ENCODE results near the gene DDX41. TPM values are rescaled to one million over a fixed set of nuclear protein-coding genes. Genes with fewer than 3 reads are reported as not detected.
A peak's percentile ranks its signal among the peaks of the same experiment; 100 is the strongest.

Gene DDX41
- polyA plus RNA-seq, 4 donors: 81.9 to 95.4 (median 87.6) TPM

GRCh38 chr5:177483042-177483441 lies 33.7 kb downstream of the DDX41 start:
- no peaks in the 10 kb centered on the region for H3K9me3 ChIP-seq (ENCODE audit: control insufficient read depth in 2 of 2, insufficient read depth in 1 of 2, low read depth in 1 of 2, low read length in 1 of 2)
- DNase-seq (no peak), FAIRE-seq (no peak)
- H3K27me3 ChIP-seq (ENCODE audit: control insufficient read depth in 3 of 3, insufficient read depth in 3 of 3, low read length in 3 of 3): no peaks in the 10 kb centered on the region
- H3K4me1 ChIP-seq (ENCODE audit: control insufficient read depth in 3 of 3, insufficient read depth in 2 of 3, low read depth in 1 of 3, low read length in 2 of 3): no peaks in the 10 kb centered on the region
- peaks cover 0 to 51% (median 0%) of the 10 kb centered on the region in 3 donors for H3K36me3 ChIP-seq (ENCODE audit: control insufficient read depth in 3 of 3, insufficient read depth in 2 of 3, low read depth in 1 of 3, low read length in 3 of 3)
- WGBS, 3 donors: 92 to 96% (median 95%) methylated on average over 8 to 9 of the region's 9 CpGs
- H3K4me3 ChIP-seq (ENCODE audit: low read depth in 1 of 3, low read length in 3 of 3): no peak overlapping the region
- no peak overlapping the region for H3K27ac ChIP-seq (ENCODE audit: low read depth in 1 of 3, low read length in 2 of 3)

- Histone ChIP-seq H3K4me1 (ENCODE audit: control insufficient read depth in 3 of 3, insufficient read depth in 2 of 3, low read depth in 1 of 3, low read length in 2 of 3) (no peaks in the 10 kb centered on the region), H3K27ac (ENCODE audit: low read depth in 1 of 3, low read length in 2 of 3) (no peak overlapping the region), H3K9me3 (ENCODE audit: control insufficient read depth in 2 of 2, insufficient read depth in 1 of 2, low read depth in 1 of 2, low read length in 1 of 2) (no peaks in the 10 kb centered on the region), H3K36me3 (ENCODE audit: control insufficient read depth in 3 of 3, insufficient read depth in 2 of 3, low read depth in 1 of 3, low read length in 3 of 3) (peaks cover 0 to 46% (median 0%) of the 10 kb centered on the region in 3 donors), H3K27me3 (ENCODE audit: control insufficient read depth in 3 of 3, insufficient read depth in 3 of 3, low read length in 3 of 3) (no peaks in the 10 kb centered on the region), H3K4me3 (ENCODE audit: low read depth in 1 of 3, low read length in 3 of 3) (no peak overlapping the region)
- WGBS, 3 donors: 89 to 92% (median 90%) methylated on average over 10 of the region's 10 CpGs
- no peak for FAIRE-seq
- no peak for DNase-seq
Observed at GRCh38 chr5:177482359-177482795, 34.4 kb downstream of the DDX41 start.

- H3K36me3 ChIP-seq (ENCODE audit: control insufficient read depth in 3 of 3, insufficient read depth in 2 of 3, low read depth in 1 of 3, low read length in 3 of 3): peaks cover 0 to 29% (median 0%) of the 10 kb centered on the region in 3 donors
- H3K27me3 ChIP-seq (ENCODE audit: control insufficient read depth in 3 of 3, insufficient read depth in 3 of 3, low read length in 3 of 3): peaks cover 0 to 2% (median 0%) of the 10 kb centered on the region in 3 donors
- H3K4me3 ChIP-seq (ENCODE audit: low read depth in 1 of 3, low read length in 3 of 3): no peak overlapping the region
- no peaks in the 10 kb centered on the region for H3K4me1 ChIP-seq (ENCODE audit: control insufficient read depth in 3 of 3, insufficient read depth in 2 of 3, low read depth in 1 of 3, low read length in 2 of 3)
- WGBS, 3 donors: 58 to 90% (median 85%) methylated on average over 14 of the region's 14 CpGs
- no peak for FAIRE-seq
- H3K9me3 ChIP-seq (ENCODE audit: control insufficient read depth in 2 of 2, insufficient read depth in 1 of 2, low read depth in 1 of 2, low read length in 1 of 2): no peaks in the 10 kb centered on the region
- peak overlapping the region in 2 of 3 donors; percentile 28 to 29 for H3K27ac ChIP-seq (ENCODE audit: low read depth in 1 of 3, low read length in 2 of 3)
- DNase-seq: no peak
Observed at GRCh38 chr5:177479774-177480173, 37.0 kb downstream of the DDX41 start.

- H3K27ac ChIP-seq (ENCODE audit: low read depth in 1 of 3, low read length in 2 of 3): peak overlapping the region; percentile 16 to 29 (median 28)
- 41 to 46% (median 44%) methylated on average over 18 of the region's 18 CpGs for WGBS, 3 donors
- no peak overlapping the region for H3K4me3 ChIP-seq (ENCODE audit: low read depth in 1 of 3, low read length in 3 of 3)
- H3K9me3 ChIP-seq (ENCODE audit: control insufficient read depth in 2 of 2, insufficient read depth in 1 of 2, low read depth in 1 of 2, low read length in 1 of 2): no peaks in the 10 kb centered on the region
- FAIRE-seq (no peak), DNase-seq (no peak)
- H3K27me3 ChIP-seq (ENCODE audit: control insufficient read depth in 3 of 3, insufficient read depth in 3 of 3, low read length in 3 of 3): peaks cover 0 to 10% (median 0%) of the 10 kb centered on the region in 3 donors
- H3K4me1 ChIP-seq (ENCODE audit: control insufficient read depth in 3 of 3, insufficient read depth in 2 of 3, low read depth in 1 of 3, low read length in 2 of 3): peaks cover 0 to 3% (median 0%) of the 10 kb centered on the region in 3 donors
- H3K36me3 ChIP-seq (ENCODE audit: control insufficient read depth in 3 of 3, insufficient read depth in 2 of 3, low read depth in 1 of 3, low read length in 3 of 3): peaks cover 0 to 23% (median 0%) of the 10 kb centered on the region in 3 donors
Observed at GRCh38 chr5:177478711-177479646, 37.8 kb downstream of the DDX41 start.

GRCh38 chr5:177477701-177478477 lies 38.9 kb downstream of the DDX41 start:
- H3K27me3 ChIP-seq (ENCODE audit: control insufficient read depth in 3 of 3, insufficient read depth in 3 of 3, low read length in 3 of 3): peaks cover 0 to 12% (median 0%) of the 10 kb centered on the region in 3 donors
- WGBS, 3 donors: 88 to 94% (median 93%) methylated on average over 13 of the region's 13 CpGs
- H3K27ac ChIP-seq (ENCODE audit: low read depth in 1 of 3, low read length in 2 of 3): no peak overlapping the region
- H3K4me1 ChIP-seq (ENCODE audit: control insufficient read depth in 3 of 3, insufficient read depth in 2 of 3, low read depth in 1 of 3, low read length in 2 of 3): peaks cover 0 to 5% (median 0%) of the 10 kb centered on the region in 3 donors
- DNase-seq: no peak
- no peak for FAIRE-seq
- H3K9me3 ChIP-seq (ENCODE audit: control insufficient read depth in 2 of 2, insufficient read depth in 1 of 2, low read depth in 1 of 2, low read length in 1 of 2): no peaks in the 10 kb centered on the region
- peaks cover 0 to 14% (median 0%) of the 10 kb centered on the region in 3 donors for H3K36me3 ChIP-seq (ENCODE audit: control insufficient read depth in 3 of 3, insufficient read depth in 2 of 3, low read depth in 1 of 3, low read length in 3 of 3)
- no peak overlapping the region for H3K4me3 ChIP-seq (ENCODE audit: low read depth in 1 of 3, low read length in 3 of 3)

- 73 to 84% (median 77%) methylated on average over 18 of the region's 18 CpGs for WGBS, 3 donors
- no peak overlapping the region for H3K4me3 ChIP-seq (ENCODE audit: low read depth in 1 of 3, low read length in 3 of 3)
- H3K9me3 ChIP-seq (ENCODE audit: control insufficient read depth in 2 of 2, insufficient read depth in 1 of 2, low read depth in 1 of 2, low read length in 1 of 2): no peaks in the 10 kb centered on the region
- H3K36me3 ChIP-seq (ENCODE audit: control insufficient read depth in 3 of 3, insufficient read depth in 2 of 3, low read depth in 1 of 3, low read length in 3 of 3): peaks cover 0 to 10% (median 0%) of the 10 kb centered on the region in 3 donors
- FAIRE-seq (no peak), DNase-seq (no peak)
- H3K4me1 ChIP-seq (ENCODE audit: control insufficient read depth in 3 of 3, insufficient read depth in 2 of 3, low read depth in 1 of 3, low read length in 2 of 3): peaks cover 0 to 14% (median 0%) of the 10 kb centered on the region in 3 donors
- peaks cover 0 to 19% (median 0%) of the 10 kb centered on the region in 3 donors for H3K27me3 ChIP-seq (ENCODE audit: control insufficient read depth in 3 of 3, insufficient read depth in 3 of 3, low read length in 3 of 3)
- no peak overlapping the region for H3K27ac ChIP-seq (ENCODE audit: low read depth in 1 of 3, low read length in 2 of 3)
Observed at GRCh38 chr5:177476531-177477233, 40.1 kb downstream of the DDX41 start.

GRCh38 chr5:177475563-177476427 lies 41.0 kb downstream of the DDX41 start:
- FAIRE-seq (no peak), DNase-seq (no peak)
- WGBS, 3 donors: 62 to 72% (median 72%) methylated on average over 11 of the region's 11 CpGs
- peaks cover 0 to 19% (median 0%) of the 10 kb centered on the region in 3 donors for H3K27me3 ChIP-seq (ENCODE audit: control insufficient read depth in 3 of 3, insufficient read depth in 3 of 3, low read length in 3 of 3)
- H3K27ac ChIP-seq (ENCODE audit: low read depth in 1 of 3, low read length in 2 of 3): no peak overlapping the region
- H3K36me3 ChIP-seq (ENCODE audit: control insufficient read depth in 3 of 3, insufficient read depth in 2 of 3, low read depth in 1 of 3, low read length in 3 of 3): peaks cover 0 to 11% (median 0%) of the 10 kb centered on the region in 3 donors
- H3K4me1 ChIP-seq (ENCODE audit: control insufficient read depth in 3 of 3, insufficient read depth in 2 of 3, low read depth in 1 of 3, low read length in 2 of 3): peaks cover 0 to 17% (median 0%) of the 10 kb centered on the region in 3 donors
- no peaks in the 10 kb centered on the region for H3K9me3 ChIP-seq (ENCODE audit: control insufficient read depth in 2 of 2, insufficient read depth in 1 of 2, low read depth in 1 of 2, low read length in 1 of 2)
- H3K4me3 ChIP-seq (ENCODE audit: low read depth in 1 of 3, low read length in 3 of 3): no peak overlapping the region
